Right atrium auricular region (tissue), 2 donors: ENCODE data around the gene SRSF7. TPM values are rescaled to one million over a fixed set of nuclear protein-coding genes. Genes with fewer than 3 reads are reported as not detected.
"Not testable (repeated sequence)": the region's sequence is repeated elsewhere in the genome, so short reads cannot be mapped to it uniquely, and the experiment has no call there.

Experiments
- DNase-seq: peaks from one replicate; pipeline ENCODE4 v3.0.0-alpha.2; 2019; ENCODE audit warnings: low spot score
- H3K27ac ChIP-seq, 2 donors: fragments of 200-600 bp; sonication (generic); 1 replicate in 1 of 2; 2 replicates in 1 of 2; pipeline ENCODE4 v1.5.1; 2016 to 2019
- H3K27me3 ChIP-seq, 2 donors: fragments of 200-600 bp; sonication (generic); one replicate each; pipeline versions ENCODE4 v1.5.1 to v1.6.0; 2017 to 2019
- H3K36me3 ChIP-seq: fragments of 200-600 bp; sonication (generic); one replicate; pipeline ENCODE4 v1.5.1; 2016
- H3K4me1 ChIP-seq, 2 donors: fragments of 200-600 bp; sonication (generic); one replicate each; pipeline versions ENCODE4 v1.5.1 to v1.6.0; 2017 to 2019
- H3K4me3 ChIP-seq, 2 donors: fragments of 200-600 bp; sonication (generic); 1 replicate in 1 of 2; 2 replicates in 1 of 2; pipeline ENCODE4 v1.5.1; 2017 to 2019; ENCODE audit warnings: mild to moderate bottlenecking in 1 of 2, moderate library complexity in 1 of 2
- H3K9me3 ChIP-seq, 2 donors: fragments of 200-600 bp; sonication (generic); one replicate each; pipeline ENCODE4 v1.5.1; 2019
- CTCF ChIP-seq, 2 donors: fragments of 200-600 bp; sonication (generic); IDR thresholded peaks; one replicate each; pipeline ENCODE4 v1.5.1; 2019; ENCODE audit warnings: antibody characterized with exemption in 2 of 2
- total RNA-seq, 2 donors: library from RNA; depleted of rRNA; stranded (reverse); fragments of >200 nt; gene quantifications; one replicate each; pipeline ENCODE4 v1.1.0, GENCODE V29; 2016

Gene SRSF7
- total RNA-seq, 2 donors from 2014 or later = 32.1 to 44.3 TPM

- Histone ChIP-seq H3K27me3 (no peaks in the 10 kb centered on the region), H3K4me1 (peaks cover 0 to 25% of the 10 kb centered on the region in 2 donors), H3K9me3 (no peaks in the 10 kb centered on the region), H3K27ac (peak overlapping the region; percentile 39 to 85), H3K4me3 (no peak overlapping the region), H3K36me3 (no peaks in the 10 kb centered on the region)
- no peak for DNase-seq
- TF ChIP-seq CTCF (IDR thresholded peaks at IDR 0.05) = no peak
These were observed 32.6 kb downstream of the SRSF7 start for GRCh38 chr2:38718601-38719000.

GRCh38 chr2:38716185-38716584, 35.0 kb downstream of the SRSF7 start:
- no peaks in the 10 kb centered on the region for H3K36me3 ChIP-seq
- no peak for DNase-seq
- H3K4me1 ChIP-seq = peaks cover 0 to 12% of the 10 kb centered on the region in 2 donors
- no peak overlapping the region for H3K4me3 ChIP-seq
- no peak for TF ChIP-seq CTCF (IDR thresholded peaks at IDR 0.05)
- no peaks in the 10 kb centered on the region for H3K27me3 ChIP-seq
- no peak overlapping the region for H3K27ac ChIP-seq
- no peaks in the 10 kb centered on the region for H3K9me3 ChIP-seq

- H3K4me1 ChIP-seq, H3K27me3 ChIP-seq, DNase-seq, H3K9me3 ChIP-seq, H3K27ac ChIP-seq, H3K36me3 ChIP-seq, H3K4me3 ChIP-seq: not testable (repeated sequence)
These were observed 36.2 kb downstream of the SRSF7 start for GRCh38 chr2:38714941-38715340.

- TF ChIP-seq CTCF (IDR thresholded peaks at IDR 0.05) = no peak
- no peaks in the 10 kb centered on the region for H3K36me3 ChIP-seq
These were observed 37.8 kb downstream of the SRSF7 start for GRCh38 chr2:38713338-38713737.

GRCh38 chr2:38712871-38713270, 38.3 kb downstream of the SRSF7 start:
- H3K36me3 ChIP-seq = no peaks in the 10 kb centered on the region
- no peak for TF ChIP-seq CTCF (IDR thresholded peaks at IDR 0.05)
- no peak overlapping the region for H3K27ac ChIP-seq
- no peak overlapping the region for H3K4me3 ChIP-seq
- no peaks in the 10 kb centered on the region for H3K9me3 ChIP-seq
- DNase-seq = no peak
- H3K27me3 ChIP-seq = no peaks in the 10 kb centered on the region
- H3K4me1 ChIP-seq = no peaks in the 10 kb centered on the region

More at GRCh38 chr2:38713338-38713737, 37.8 kb downstream of the SRSF7 start:
- Histone ChIP-seq H3K4me1 (no peaks in the 10 kb centered on the region), H3K27ac (no peak overlapping the region), H3K9me3 (no peaks in the 10 kb centered on the region), H3K4me3 (no peak overlapping the region), H3K27me3 (no peaks in the 10 kb centered on the region)
- DNase-seq = no peak

- H3K27me3 ChIP-seq = no peaks in the 10 kb centered on the region
- H3K9me3 ChIP-seq = no peaks in the 10 kb centered on the region
- no peaks in the 10 kb centered on the region for H3K36me3 ChIP-seq
- no peaks in the 10 kb centered on the region for H3K4me1 ChIP-seq
- DNase-seq = no peak
- no peak overlapping the region for H3K27ac ChIP-seq
- TF ChIP-seq CTCF (IDR thresholded peaks at IDR 0.05) = no peak
- no peak overlapping the region for H3K4me3 ChIP-seq
These were observed 38.7 kb downstream of the SRSF7 start for GRCh38 chr2:38712413-38712812.
